GM12878 (cell line): ENCODE data around the gene SPAG7. TPM values are rescaled to one million over a fixed set of nuclear protein-coding genes. Genes with fewer than 3 reads are reported as not detected.
A peak's percentile ranks its signal among the peaks of the same experiment; 100 is the strongest.

Experiments used
- ATAC-seq: fragments of 200-7000 bp; cut with Tn5 transposase; 3 replicates; pipeline ENCODE4 v1.9.1; 2020; ENCODE audit warnings: mild to moderate bottlenecking, moderate library complexity
- BruUV-seq: library from RNA; stranded (reverse); fragments of 400-500 nt; replicated peaks from 2 replicates; lab custom pipeline; 2021; lab: Mats Ljungman, UMichigan
- CTCF ChIA-PET: fragments of 300-600 bp; sonication (Branson Sonifier 250); formaldehyde crosslinking; extraction: SDS; loops from one replicate; lab custom pipeline; 2021; ENCODE audit warnings: inconsistent platforms; lab: Yijun Ruan, JAX
- POLR2A ChIA-PET: fragments of 350-600 bp; formaldehyde crosslinking; extraction: SDS; loops from one replicate; lab custom pipeline; 2021; ENCODE audit warnings: inconsistent platforms; lab: Charles Lee
- RAD21 ChIA-PET: fragments of 300-600 bp; sonication (Branson Sonifier 250); formaldehyde crosslinking; loops from one replicate; lab custom pipeline; 2023; ENCODE audit warnings: antibody characterized with exemption; ENCODE audit not compliant: unreplicated experiment; lab: Charles Lee
- SMC1A ChIA-PET: fragments of 300-600 bp; sonication (Branson Sonifier 250); formaldehyde crosslinking; loops from one replicate; lab custom pipeline; 2023; ENCODE audit not compliant: unreplicated experiment, uncharacterized antibody; lab: Charles Lee
- DNase-seq: peaks from one replicate; pipeline ENCODE4 v3.0.0-alpha.2; 2011; ENCODE audit warnings: low read depth, low spot score
- FAIRE-seq: peaks from 3 replicates; lab custom pipeline; 2011; peaks lifted over from hg19 to GRCh38; lab: Jason Lieb, UNC
- H2AFZ ChIP-seq: 2 replicates; pipeline ENCODE4 v1.6.0; 2011; ENCODE audit warnings: low read depth, low read length, control low read depth; ENCODE audit not compliant: control insufficient read depth
- H3K27ac ChIP-seq: 2 replicates; pipeline ENCODE4 v1.5.1; 2011; ENCODE audit warnings: control low read depth; ENCODE audit not compliant: control insufficient read depth, insufficient read depth
- H3K27me3 ChIP-seq, 2 experiments: replicated peaks in 1 of 2; 2 replicates each; pipeline versions ENCODE4 v1.6.0 to v1.6.1; 2011; ENCODE audit warnings: low read length in 1 of 2; ENCODE audit not compliant: control insufficient read depth in 2 of 2, insufficient read depth in 2 of 2
- H3K36me3 ChIP-seq, 2 experiments: 2 replicates each; pipeline ENCODE4 v1.5.1; 2011; ENCODE audit warnings: low read length in 1 of 2; ENCODE audit not compliant: control insufficient read depth in 2 of 2, insufficient read depth in 2 of 2
- H3K4me1 ChIP-seq: 2 replicates; pipeline ENCODE4 v1.6.1; 2011; ENCODE audit warnings: mild to moderate bottlenecking, low read length, moderate library complexity, mixed read lengths; ENCODE audit not compliant: control insufficient read depth, insufficient read depth
- H3K4me2 ChIP-seq: 2 replicates; pipeline ENCODE4 v1.6.0; 2011; ENCODE audit warnings: control low read depth; ENCODE audit not compliant: control insufficient read depth, insufficient read depth
- H3K4me3 ChIP-seq: fragments of 200-600 bp; sonication (generic); 2 replicates; pipeline ENCODE4 v1.5.1; 2016
- H3K79me2 ChIP-seq: 2 replicates; pipeline ENCODE4 v1.6.0; 2011; ENCODE audit warnings: low read length; ENCODE audit not compliant: control insufficient read depth, insufficient read depth
- H3K9ac ChIP-seq: 2 replicates; pipeline ENCODE4 v1.8.0; 2011; ENCODE audit warnings: low read length, control low read depth, mixed read lengths; ENCODE audit not compliant: control insufficient read depth, insufficient read depth
- H3K9me3 ChIP-seq: replicated peaks from 3 replicates; pipeline ENCODE4 v1.5.1; 2011; ENCODE audit warnings: mild to moderate bottlenecking, low read length; ENCODE audit not compliant: control insufficient read depth, insufficient read depth
- H4K20me1 ChIP-seq: 2 replicates; pipeline ENCODE4 v1.6.0; 2011; ENCODE audit not compliant: control insufficient read depth, insufficient read depth
- POLR2A ChIP-seq: IDR thresholded peaks from 2 replicates; pipeline ENCODE4 v1.6.1; 2011; ENCODE audit warnings: low read depth, mild to moderate bottlenecking, low read length
- WGBS: methylation state at CpG from one replicate; pipeline ENCODE4 v1.1.6; 2016; ENCODE audit warnings: low lambda C conversion rate; ENCODE audit not compliant: insufficient replicate concordance, insufficient coverage; ENCODE audit errors: missing lambda C conversion rate; 5-methylcytosine and 5-hydroxymethylcytosine counted together
- in situ Hi-C: fragments of 300-500 bp; cut with MboI; formaldehyde crosslinking; loops from 9 replicates; pipeline ENCODE4 v1.14.3; 2018; ENCODE audit warnings: mixed read lengths
- intact Hi-C: fragments of 100-400 bp; cut with micrococcal nuclease; formaldehyde crosslinking; loops from one replicate; pipeline ENCODE4 v1.14.2; 2022; ENCODE audit not compliant: unreplicated experiment
- polyA plus RNA-seq, 11 experiments: library from polyadenylated mRNA; depleted of rRNA in 4 of 11; unstranded in 6 of 11; stranded (reverse) in 5 of 11; fragments of >200 nt; fragmentation: Nextera tagmentation in 4 of 11; fragmentation: Illumina TruSeq in 1 of 11; extraction: Ambion mirVana in 4 of 11; extraction: Trizol in 1 of 11; gene quantifications; 1 replicate in 1 of 11; 2 replicates in 10 of 11; pipeline versions ENCODE4 v1.2.1 to v1.2.3, GENCODE V29; 2011 to 2016; ENCODE audit warnings: inconsistent platforms in 2 of 11, missing spikeins in 2 of 11, low read depth in 1 of 11
- total RNA-seq, 4 experiments: library from RNA; depleted of rRNA in 3 of 4; stranded (reverse); fragments of >200 nt in 3 of 4; fragmentation: Illumina TruSeq in 1 of 4; extraction: Trizol in 1 of 4; gene quantifications; 2 replicates each; pipeline versions ENCODE4 v1.2.1 to v1.2.3, GENCODE V29; 2013 to 2021
- TF ChIP-seq, protein P1 (sequence below): IDR thresholded peaks from 2 replicates; pipeline ENCODE4 v1.6.1; 2012; ENCODE audit warnings: mild to moderate bottlenecking, low read depth, low read length

Gene SPAG7
- total and polyA plus RNA-seq, 10 of the 15 experiments (the other 5 are each of a cell fraction or from before 2014, with no cell fraction given) = 7.9 to 146 (median 88.7) TPM

DNA sequence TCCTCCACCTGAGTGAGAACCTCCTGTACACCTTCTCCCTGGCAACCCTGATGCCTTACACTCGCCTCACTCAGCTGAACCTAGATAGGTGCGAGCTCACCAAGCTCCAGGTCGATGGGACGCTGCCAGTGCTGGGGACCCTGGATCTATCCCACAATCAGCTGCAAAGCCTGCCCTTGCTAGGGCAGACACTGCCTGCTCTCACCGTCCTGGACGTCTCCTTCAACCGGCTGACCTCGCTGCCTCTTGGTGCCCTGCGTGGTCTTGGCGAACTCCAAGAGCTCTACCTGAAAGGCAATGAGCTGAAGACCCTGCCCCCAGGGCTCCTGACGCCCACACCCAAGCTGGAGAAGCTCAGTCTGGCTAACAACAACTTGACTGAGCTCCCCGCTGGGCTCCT lies 34.9 kb downstream of the SPAG7 start:
- Histone ChIP-seq H3K4me2 (no peak overlapping the region), H3K27ac (no peak overlapping the region), H3K9me3 (no peaks in the 10 kb centered on the region), H3K4me3 (no peak overlapping the region), H3K4me1 (peaks cover 21% of the 10 kb centered on the region), H3K27me3 (no peaks in the 10 kb centered on the region)
- ChIA-PET CTCF (interaction anchor here (0.7 kb wide), 1 partner anchor 24 kb away, joined by 3 read pairs; no protein-coding TSS in a partner anchor), SMC1A (interaction anchor here (0.7 kb wide), 1 partner anchor 13 kb away, joined by 3 read pairs; no protein-coding TSS in a partner anchor), POLR2A (interaction anchor here (0.5 to 1.3 kb wide), 3 partner anchors 13 to 77 kb away, joined by 3 to 4 read pairs (median 4); partner anchors contain the start of gene SPAG7)
- WGBS = 88% methylated on average over 12 of the region's 12 CpGs
- no peak for FAIRE-seq
- in situ Hi-C loops = no loop called here
- BruUV-seq = no TSS peak
- TF ChIP-seq, protein P1, sequence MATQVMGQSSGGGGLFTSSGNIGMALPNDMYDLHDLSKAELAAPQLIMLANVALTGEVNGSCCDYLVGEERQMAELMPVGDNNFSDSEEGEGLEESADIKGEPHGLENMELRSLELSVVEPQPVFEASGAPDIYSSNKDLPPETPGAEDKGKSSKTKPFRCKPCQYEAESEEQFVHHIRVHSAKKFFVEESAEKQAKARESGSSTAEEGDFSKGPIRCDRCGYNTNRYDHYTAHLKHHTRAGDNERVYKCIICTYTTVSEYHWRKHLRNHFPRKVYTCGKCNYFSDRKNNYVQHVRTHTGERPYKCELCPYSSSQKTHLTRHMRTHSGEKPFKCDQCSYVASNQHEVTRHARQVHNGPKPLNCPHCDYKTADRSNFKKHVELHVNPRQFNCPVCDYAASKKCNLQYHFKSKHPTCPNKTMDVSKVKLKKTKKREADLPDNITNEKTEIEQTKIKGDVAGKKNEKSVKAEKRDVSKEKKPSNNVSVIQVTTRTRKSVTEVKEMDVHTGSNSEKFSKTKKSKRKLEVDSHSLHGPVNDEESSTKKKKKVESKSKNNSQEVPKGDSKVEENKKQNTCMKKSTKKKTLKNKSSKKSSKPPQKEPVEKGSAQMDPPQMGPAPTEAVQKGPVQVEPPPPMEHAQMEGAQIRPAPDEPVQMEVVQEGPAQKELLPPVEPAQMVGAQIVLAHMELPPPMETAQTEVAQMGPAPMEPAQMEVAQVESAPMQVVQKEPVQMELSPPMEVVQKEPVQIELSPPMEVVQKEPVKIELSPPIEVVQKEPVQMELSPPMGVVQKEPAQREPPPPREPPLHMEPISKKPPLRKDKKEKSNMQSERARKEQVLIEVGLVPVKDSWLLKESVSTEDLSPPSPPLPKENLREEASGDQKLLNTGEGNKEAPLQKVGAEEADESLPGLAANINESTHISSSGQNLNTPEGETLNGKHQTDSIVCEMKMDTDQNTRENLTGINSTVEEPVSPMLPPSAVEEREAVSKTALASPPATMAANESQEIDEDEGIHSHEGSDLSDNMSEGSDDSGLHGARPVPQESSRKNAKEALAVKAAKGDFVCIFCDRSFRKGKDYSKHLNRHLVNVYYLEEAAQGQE = no peak
- TF ChIP-seq POLR2A = 0 out of 2 replicates have a peak, but pooled peaks have one; percentile 33
- TF ChIP-seq, all 136 proteins: peak for 1
- H4K20me1 ChIP-seq = no peaks in the 10 kb centered on the region
- intact Hi-C loops = no loop called here
- no peak overlapping the region for H3K9ac ChIP-seq
- no peak overlapping the region for H2AFZ ChIP-seq
- no peak for DNase-seq
- H3K79me2 ChIP-seq = peaks cover under 1% of the 10 kb centered on the region; the same call in 1 of the 2 replicates
- RAD21 ChIA-PET = interaction anchor here (0.6 kb wide), 1 partner anchor 22 kb away, joined by 4 read pairs; no protein-coding TSS in a partner anchor
- H3K36me3 ChIP-seq = peaks cover 2 to 14% of the 10 kb centered on the region in 2 experiments; a peak in 3 of 4 replicates
- ATAC-seq = no peak
